Panc1 (cell line): Measurements from ENCODE around the gene SPRED3. TPM values are rescaled to one million over a fixed set of nuclear protein-coding genes. Genes with fewer than 3 reads are reported as not detected.

Source experiments
- ATAC-seq: fragments of 200-7000 bp; cut with Tn5 transposase; 2 replicates; pipeline ENCODE4 v1.9.1; 2020; ENCODE audit warnings: mild to moderate bottlenecking, moderate library complexity
- BruUV-seq: library from RNA; stranded (reverse); fragments of 400-500 nt; replicated peaks from 2 replicates; lab custom pipeline; 2021; lab: Mats Ljungman, UMichigan
- CTCF ChIA-PET: fragments of 300-600 bp; sonication (Branson Sonifier 250); formaldehyde crosslinking; loops from one replicate; lab custom pipeline; 2022; ENCODE audit warnings: antibody characterized with exemption; lab: Charles Lee
- POLR2A ChIA-PET: fragments of 300-600 bp; sonication (Branson Sonifier 250); formaldehyde crosslinking; loops from one replicate; lab custom pipeline; 2022; ENCODE audit warnings: antibody characterized with exemption; lab: Charles Lee
- DNase-seq: peaks from one replicate; pipeline ENCODE4 v3.0.0-alpha.2; 2010; ENCODE audit warnings: low read depth, low spot score
- H3K27ac ChIP-seq: 2 replicates; pipeline ENCODE4 v1.5.1; 2011; ENCODE audit warnings: mild to moderate bottlenecking, low read length, inconsistent platforms
- H3K27me3 ChIP-seq: fragments of 200-500 bp; sonication (Bioruptor generic); 2 replicates; pipeline ENCODE4 v1.6.0; 2014; ENCODE audit warnings: low read length, inconsistent platforms; ENCODE audit not compliant: control insufficient read depth, insufficient read depth
- H3K36me3 ChIP-seq: fragments of 200-500 bp; sonication (Bioruptor generic); 2 replicates; pipeline ENCODE4 v1.5.1; 2014; ENCODE audit warnings: inconsistent platforms, mild to moderate bottlenecking, low read length, moderate library complexity; ENCODE audit not compliant: control insufficient read depth, insufficient read depth
- H3K4me1 ChIP-seq: 2 replicates; pipeline ENCODE4 v1.5.1; 2011; ENCODE audit warnings: inconsistent platforms, mild to moderate bottlenecking, low read length, moderate library complexity; ENCODE audit not compliant: control insufficient read depth, insufficient read depth
- H3K4me3 ChIP-seq, 2 experiments: 2 replicates each; pipeline ENCODE4 v1.5.1; 2011 to 2012; ENCODE audit warnings: low read depth in 2 of 2, low read length in 2 of 2, mild to moderate bottlenecking in 2 of 2, inconsistent platforms in 1 of 2, moderate library complexity in 1 of 2
- H3K9me3 ChIP-seq: fragments of 200-500 bp; sonication (Bioruptor generic); 2 replicates; pipeline ENCODE4 v1.5.1; 2014; ENCODE audit warnings: low read depth, mild to moderate bottlenecking, inconsistent platforms, low read length, moderate library complexity; ENCODE audit not compliant: control insufficient read depth, insufficient read depth
- POLR2AphosphoS5 ChIP-seq: IDR thresholded peaks from 2 replicates; pipeline ENCODE4 v1.6.1; 2012; ENCODE audit warnings: mild to moderate bottlenecking, low read depth, low read length, moderate library complexity
- REST ChIP-seq, 2 experiments: IDR thresholded peaks; 2 replicates each; pipeline ENCODE4 v1.6.1; 2011 to 2012; ENCODE audit warnings: low read depth in 2 of 2, control low read depth in 1 of 2, low read length in 1 of 2, mild to moderate bottlenecking in 1 of 2, moderate library complexity in 1 of 2; ENCODE audit not compliant: insufficient read depth in 1 of 2
- SIN3A ChIP-seq: IDR thresholded peaks from 2 replicates; pipeline ENCODE4 v1.6.1; 2012; ENCODE audit warnings: low read depth, mild to moderate bottlenecking, low read length, moderate library complexity, borderline replicate concordance; ENCODE audit not compliant: insufficient read depth
- TCF7L2 ChIP-seq: IDR thresholded peaks from 2 replicates; pipeline ENCODE4 v1.6.1; 2011; ENCODE audit warnings: mild to moderate bottlenecking, low read depth, low read length, inconsistent platforms
- in situ Hi-C: cut with HindIII; loops from 2 replicates; pipeline ENCODE4 v1.10.0; 2016; ENCODE audit warnings: low sequenced_read_pairs, low pct_unique_long_range_greater_than_20kb
- intact Hi-C: fragments of 100-400 bp; cut with micrococcal nuclease; formaldehyde crosslinking; loops from one replicate; pipeline ENCODE4 v1.10.0; 2022; ENCODE audit not compliant: unreplicated experiment
- total RNA-seq: library from RNA; stranded (reverse); gene quantifications from one replicate; pipeline ENCODE4 v1.2.1, GENCODE V29; 2021; ENCODE audit not compliant: unreplicated experiment
- TF ChIP-seq, protein P1 (sequence below): fragments of 450-650 bp; IDR thresholded peaks from 2 replicates; pipeline ENCODE4 v1.5.1; 2017; ENCODE audit warnings: mild to moderate bottlenecking

The SPRED3 gene
- total RNA-seq, 1 experiment from 2014 or later, result 3.8 TPM

DNA sequence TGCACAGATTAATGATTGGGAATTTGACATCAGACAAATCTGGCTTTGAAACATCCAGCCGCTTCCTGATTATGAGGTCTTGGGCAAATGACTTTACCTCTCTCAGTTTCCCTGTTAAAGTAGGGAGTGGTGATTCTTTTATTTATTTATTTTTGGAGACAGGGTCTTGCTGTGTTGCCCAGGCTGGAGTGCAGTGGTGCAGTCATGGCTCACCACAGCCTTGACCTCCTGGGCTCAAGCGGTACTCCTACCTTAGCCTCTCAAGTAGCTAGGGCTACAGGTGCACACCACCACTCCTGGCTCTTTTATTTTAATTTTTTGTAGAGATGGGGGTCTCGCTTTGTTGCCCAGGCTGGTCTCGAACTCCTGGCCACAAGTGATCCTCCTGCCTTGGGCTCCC lies 11.4 kb upstream of the SPRED3 start:
- DNase-seq (no peak), ATAC-seq (no peak)
- no peak overlapping the region for H3K4me3 ChIP-seq
- BruUV-seq, result no TSS peak
- H3K4me1 ChIP-seq, result peaks cover 10% of the 10 kb centered on the region
- H3K36me3 ChIP-seq, result peaks cover 18% of the 10 kb centered on the region; the same call in 1 of the 2 replicates
- in situ Hi-C loops, result no loop called here
- H3K9me3 ChIP-seq, result no peaks in the 10 kb centered on the region
- intact Hi-C loops, result no loop called here
- no peak overlapping the region for H3K27ac ChIP-seq
- ChIA-PET CTCF (no interaction called here), POLR2A (interaction anchor here (1.1 to 1.2 kb wide), 2 partner anchors 10 to 18 kb away, joined by 3 read pairs; no protein-coding TSS in a partner anchor)
- TF ChIP-seq TCF7L2 (no peak), POLR2AphosphoS5 (no peak), REST (IDR thresholded peaks at IDR 0.05; ENCODE audit: insufficient read depth in 1 of 2, low read depth in 2 of 2, low read length in 1 of 2) (no peak), SIN3A (no peak)
- TF ChIP-seq, protein P1, sequence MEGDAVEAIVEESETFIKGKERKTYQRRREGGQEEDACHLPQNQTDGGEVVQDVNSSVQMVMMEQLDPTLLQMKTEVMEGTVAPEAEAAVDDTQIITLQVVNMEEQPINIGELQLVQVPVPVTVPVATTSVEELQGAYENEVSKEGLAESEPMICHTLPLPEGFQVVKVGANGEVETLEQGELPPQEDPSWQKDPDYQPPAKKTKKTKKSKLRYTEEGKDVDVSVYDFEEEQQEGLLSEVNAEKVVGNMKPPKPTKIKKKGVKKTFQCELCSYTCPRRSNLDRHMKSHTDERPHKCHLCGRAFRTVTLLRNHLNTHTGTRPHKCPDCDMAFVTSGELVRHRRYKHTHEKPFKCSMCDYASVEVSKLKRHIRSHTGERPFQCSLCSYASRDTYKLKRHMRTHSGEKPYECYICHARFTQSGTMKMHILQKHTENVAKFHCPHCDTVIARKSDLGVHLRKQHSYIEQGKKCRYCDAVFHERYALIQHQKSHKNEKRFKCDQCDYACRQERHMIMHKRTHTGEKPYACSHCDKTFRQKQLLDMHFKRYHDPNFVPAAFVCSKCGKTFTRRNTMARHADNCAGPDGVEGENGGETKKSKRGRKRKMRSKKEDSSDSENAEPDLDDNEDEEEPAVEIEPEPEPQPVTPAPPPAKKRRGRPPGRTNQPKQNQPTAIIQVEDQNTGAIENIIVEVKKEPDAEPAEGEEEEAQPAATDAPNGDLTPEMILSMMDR, result no peak
- no peaks in the 10 kb centered on the region for H3K27me3 ChIP-seq

DNA sequence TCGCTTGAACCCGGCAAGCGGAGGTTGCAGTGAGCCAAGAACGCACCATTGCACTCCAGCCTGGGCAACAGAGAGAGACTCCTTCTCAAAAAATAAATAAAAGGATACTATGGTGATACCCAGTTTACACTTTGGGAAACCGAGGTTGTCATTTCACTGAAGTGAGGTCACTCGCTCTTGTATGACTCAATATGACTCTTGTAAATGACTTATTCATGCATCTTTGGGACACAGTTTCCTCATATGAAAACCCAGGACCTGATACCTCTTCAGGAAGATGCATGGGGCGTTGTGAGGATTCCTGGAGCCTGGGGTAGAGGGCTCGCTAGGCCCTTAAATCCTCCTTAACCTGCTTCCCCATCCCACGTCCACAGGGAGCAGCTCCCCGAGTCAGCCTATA lies 9.6 kb upstream of the SPRED3 start:
- H3K9me3 ChIP-seq, result no peaks in the 10 kb centered on the region
- BruUV-seq, result no TSS peak
- POLR2A ChIA-PET, result no interaction called here

More for the DNA sequence above, 9.6 kb upstream of the SPRED3 start:
- H3K4me1 ChIP-seq, result peaks cover 8% of the 10 kb centered on the region
- ATAC-seq (no peak), DNase-seq (no peak)
- TF ChIP-seq, protein P1, result no peak
- no peak for TF ChIP-seq REST (IDR thresholded peaks at IDR 0.05; ENCODE audit: insufficient read depth in 1 of 2, low read depth in 2 of 2, low read length in 1 of 2)
- no peak for TF ChIP-seq POLR2AphosphoS5
- TF ChIP-seq TCF7L2, result no peak
- TF ChIP-seq SIN3A, result no peak
- no peak overlapping the region for H3K4me3 ChIP-seq
- H3K27ac ChIP-seq, result no peak overlapping the region
- CTCF ChIA-PET, result no interaction called here
- H3K27me3 ChIP-seq, result no peaks in the 10 kb centered on the region
- intact Hi-C loops (no loop called here), in situ Hi-C loops (no loop called here)
- peaks cover 22% of the 10 kb centered on the region for H3K36me3 ChIP-seq
